Smooth muscle cell (in vitro differentiated cells): ENCODE measurements around the gene ST6GALNAC3. TPM values are rescaled to one million over a fixed set of nuclear protein-coding genes. Genes with fewer than 3 reads are reported as not detected.

ENCODE experiments used
- DNase-seq: peaks from one replicate; lab custom pipeline; 2025; ENCODE audit not compliant: unreplicated experiment; lab: John Stamatoyannopoulos, UW
- H2AFZ ChIP-seq: fragments of 200-600 bp; sonication (generic); 2 replicates; pipeline ENCODE4 v1.6.0; 2016; ENCODE audit warnings: antibody characterized with exemption, low read depth, mild to moderate bottlenecking
- H3F3A ChIP-seq: fragments of 200-600 bp; sonication (generic); 2 replicates; pipeline ENCODE4 v1.6.0; 2017; ENCODE audit warnings: antibody characterized with exemption, low read depth
- H3K27ac ChIP-seq: fragments of 200-600 bp; sonication (generic); 2 replicates; pipeline ENCODE4 v1.5.1; 2016; ENCODE audit warnings: low read depth, mild to moderate bottlenecking
- H3K27me3 ChIP-seq: fragments of 200-600 bp; sonication (generic); 2 replicates; pipeline ENCODE4 v1.6.1; 2016; ENCODE audit warnings: low read depth, mild to moderate bottlenecking
- H3K36me3 ChIP-seq: fragments of 200-600 bp; sonication (generic); 2 replicates; pipeline ENCODE4 v1.5.1; 2016; ENCODE audit warnings: low read depth
- H3K4me1 ChIP-seq: fragments of 200-600 bp; sonication (generic); 2 replicates; pipeline ENCODE4 v1.5.1; 2016; ENCODE audit warnings: low read depth
- H3K4me2 ChIP-seq: fragments of 200-600 bp; sonication (generic); 2 replicates; pipeline ENCODE4 v1.6.0; 2016; ENCODE audit warnings: mild to moderate bottlenecking
- H3K4me3 ChIP-seq: fragments of 200-600 bp; sonication (generic); 2 replicates; pipeline ENCODE4 v1.5.1; 2016; ENCODE audit warnings: mild to moderate bottlenecking
- H3K79me2 ChIP-seq: fragments of 200-600 bp; sonication (generic); 2 replicates; pipeline ENCODE4 v1.6.0; 2016; ENCODE audit warnings: low read depth, mild to moderate bottlenecking
- H3K9ac ChIP-seq: fragments of 200-600 bp; sonication (generic); 2 replicates; pipeline ENCODE4 v1.6.0; 2016; ENCODE audit warnings: low read depth
- H3K9me3 ChIP-seq: fragments of 200-600 bp; sonication (generic); replicated peaks from 2 replicates; pipeline ENCODE4 v1.5.1; 2016; ENCODE audit warnings: low read depth
- H4K20me1 ChIP-seq: fragments of 200-600 bp; sonication (generic); 2 replicates; pipeline ENCODE4 v1.6.0; 2016; ENCODE audit warnings: low read depth
- CTCF ChIP-seq: fragments of 200-600 bp; sonication (generic); IDR thresholded peaks from 2 replicates; pipeline ENCODE4 v1.5.1; 2017; ENCODE audit warnings: borderline replicate concordance, mild to moderate bottlenecking, antibody characterized with exemption; ENCODE audit not compliant: insufficient read depth, poor library complexity, severe bottlenecking
- WGBS: methylation state at CpG from one replicate; pipeline ENCODE4 v1.1.7; 2016; ENCODE audit warnings: low lambda C conversion rate; 5-methylcytosine and 5-hydroxymethylcytosine counted together
- polyA plus RNA-seq: library from polyadenylated mRNA; unstranded; fragments of >200 nt; fragmentation: Nextera tagmentation; extraction: Ambion mirVana; gene quantifications from 2 replicates; pipeline ENCODE4 v1.2.1, GENCODE V29; 2016
- total RNA-seq: library from RNA; depleted of rRNA; stranded (reverse); fragments of >200 nt; gene quantifications from 2 replicates; pipeline ENCODE4 v1.2.3, GENCODE V29; 2014

The ST6GALNAC3 gene
- total and polyA plus RNA-seq, 2 experiments from 2014 or later = 9.3 to 13.4 TPM

GRCh38 chr1:76627901-76628300 is 553.4 kb downstream of the ST6GALNAC3 start:
- Histone ChIP-seq H3K36me3 (no peaks in the 10 kb centered on the region), H3K9me3 (no peaks in the 10 kb centered on the region), H3K27me3 (no peaks in the 10 kb centered on the region), H4K20me1 (no peaks in the 10 kb centered on the region), H3F3A (no peaks in the 10 kb centered on the region), H3K27ac (no peak overlapping the region), H3K4me2 (no peak overlapping the region), H2AFZ (no peak overlapping the region), H3K4me1 (peaks cover 3% of the 10 kb centered on the region), H3K79me2 (no peaks in the 10 kb centered on the region), H3K4me3 (no peak overlapping the region), H3K9ac (no peak overlapping the region)
- no peak for TF ChIP-seq CTCF
- DNase-seq = no peak

- 91% methylated on average over 3 of the region's 3 CpGs for WGBS
- no peak for DNase-seq
- H3K27me3 ChIP-seq = no peaks in the 10 kb centered on the region
- H3K4me2 ChIP-seq = no peak overlapping the region
- no peaks in the 10 kb centered on the region for H3K4me1 ChIP-seq
- H3K9me3 ChIP-seq = no peaks in the 10 kb centered on the region
- H3K27ac ChIP-seq = no peak overlapping the region
- H3F3A ChIP-seq = no peaks in the 10 kb centered on the region
- H3K36me3 ChIP-seq = no peaks in the 10 kb centered on the region
- no peak for TF ChIP-seq CTCF
- no peak overlapping the region for H2AFZ ChIP-seq
- H3K4me3 ChIP-seq = no peak overlapping the region
- no peak overlapping the region for H3K9ac ChIP-seq
- H3K79me2 ChIP-seq = no peaks in the 10 kb centered on the region
- no peaks in the 10 kb centered on the region for H4K20me1 ChIP-seq
Observed at GRCh38 chr1:76632136-76632535, 557.6 kb downstream of the ST6GALNAC3 start.

GRCh38 chr1:76635784-76636183 is 561.2 kb downstream of the ST6GALNAC3 start:
- H3K9ac ChIP-seq = no peak overlapping the region
- H2AFZ ChIP-seq = no peak overlapping the region
- H3K79me2 ChIP-seq = no peaks in the 10 kb centered on the region
- no peak overlapping the region for H3K4me2 ChIP-seq
- WGBS = 71% methylated on average over 2 of the region's 2 CpGs
- no peaks in the 10 kb centered on the region for H3K27me3 ChIP-seq
- H4K20me1 ChIP-seq = no peaks in the 10 kb centered on the region
- H3K4me3 ChIP-seq = no peak overlapping the region
- no peak for TF ChIP-seq CTCF
- DNase-seq = no peak
- H3K9me3 ChIP-seq = no peaks in the 10 kb centered on the region
- no peaks in the 10 kb centered on the region for H3K4me1 ChIP-seq
- H3K27ac ChIP-seq = no peak overlapping the region
- no peaks in the 10 kb centered on the region for H3F3A ChIP-seq
- H3K36me3 ChIP-seq = no peaks in the 10 kb centered on the region

- Histone ChIP-seq H3K27ac (no peak overlapping the region), H3K4me2 (no peak overlapping the region)
Observed at GRCh38 chr1:76639181-76639580, 564.6 kb downstream of the ST6GALNAC3 start.

More at GRCh38 chr1:76639181-76639580, 564.6 kb downstream of the ST6GALNAC3 start:
- H3K9ac ChIP-seq = no peak overlapping the region
- no peaks in the 10 kb centered on the region for H3K4me1 ChIP-seq
- H3K36me3 ChIP-seq = no peaks in the 10 kb centered on the region
- no peak overlapping the region for H2AFZ ChIP-seq
- H3K4me3 ChIP-seq = no peak overlapping the region
- no peaks in the 10 kb centered on the region for H3K9me3 ChIP-seq
- no peaks in the 10 kb centered on the region for H3K27me3 ChIP-seq
- TF ChIP-seq CTCF = no peak
- no peak for DNase-seq
- no peaks in the 10 kb centered on the region for H3F3A ChIP-seq
- H4K20me1 ChIP-seq = no peaks in the 10 kb centered on the region
- H3K79me2 ChIP-seq = no peaks in the 10 kb centered on the region
- WGBS = 99% methylated on average over 2 of the region's 2 CpGs
